Activated CD4-positive, alpha-beta T cell treated with anti-CD3 and anti-CD28 coated beads, Interleukin-10, Interleukin-2, amounts not matched to agents 100 ng/mL and 50 ng/mL, durations not matched to agents 16 hours and 8 hours (primary cell): ENCODE data around the gene ABL1.
"Not testable (repeated sequence)": the region's sequence is repeated elsewhere in the genome, so short reads cannot be mapped to it uniquely, and the experiment has no call there.

Experiments
- DNase-seq: peaks from one replicate; pipeline ENCODE4 v3.0.0-alpha.2; 2020

Gene ABL1

GRCh38 chr9:130905125-130905901 is 70.3 kb downstream of the ABL1 start:
- DNase-seq, result no peak

- no peak for DNase-seq
Observed at GRCh38 chr9:130905902-130906734, 71.1 kb downstream of the ABL1 start.

- DNase-seq, result no peak
Observed at GRCh38 chr9:130906735-130907416, 71.8 kb downstream of the ABL1 start.

- no peak for DNase-seq
Observed at GRCh38 chr9:130908146-130908877, 73.3 kb downstream of the ABL1 start.

- DNase-seq, result no peak
Observed at GRCh38 chr9:130908878-130909355, 73.9 kb downstream of the ABL1 start.

- DNase-seq, result not testable (repeated sequence)
Observed at GRCh38 chr9:130910041-130910440, 75.0 kb downstream of the ABL1 start.

- not testable (repeated sequence) for DNase-seq
Observed at GRCh38 chr9:130910670-130911069, 75.6 kb downstream of the ABL1 start.

GRCh38 chr9:130911254-130912049 is 76.4 kb downstream of the ABL1 start:
- no peak for DNase-seq

GRCh38 chr9:130912932-130913598 is 78.0 kb downstream of the ABL1 start:
- no peak for DNase-seq

GRCh38 chr9:130913599-130914416 is 78.8 kb downstream of the ABL1 start:
- no peak for DNase-seq

GRCh38 chr9:130914417-130915095 is 79.5 kb downstream of the ABL1 start:
- DNase-seq, result no peak

GRCh38 chr9:130915096-130915447 is 80.0 kb downstream of the ABL1 start:
- DNase-seq, result no peak

- DNase-seq, result no peak
Observed at GRCh38 chr9:130917168-130917960, 82.3 kb downstream of the ABL1 start.

GRCh38 chr9:130918101-130918825 is 83.2 kb downstream of the ABL1 start:
- no peak for DNase-seq

- DNase-seq, result no peak
Observed at GRCh38 chr9:130918826-130919558, 83.9 kb downstream of the ABL1 start.

- DNase-seq, result no peak
Observed at GRCh38 chr9:130919559-130920145, 84.6 kb downstream of the ABL1 start.

GRCh38 chr9:130920233-130920632 is 85.2 kb downstream of the ABL1 start:
- DNase-seq, result no peak
